ENCODE data around the gene FHIT. TPM values are rescaled to one million over a fixed set of nuclear protein-coding genes. Genes with fewer than 3 reads are reported as not detected.

Gene FHIT
- total RNA-seq, 1 experiment from 2014 or later, result 20.1 TPM

DNA sequence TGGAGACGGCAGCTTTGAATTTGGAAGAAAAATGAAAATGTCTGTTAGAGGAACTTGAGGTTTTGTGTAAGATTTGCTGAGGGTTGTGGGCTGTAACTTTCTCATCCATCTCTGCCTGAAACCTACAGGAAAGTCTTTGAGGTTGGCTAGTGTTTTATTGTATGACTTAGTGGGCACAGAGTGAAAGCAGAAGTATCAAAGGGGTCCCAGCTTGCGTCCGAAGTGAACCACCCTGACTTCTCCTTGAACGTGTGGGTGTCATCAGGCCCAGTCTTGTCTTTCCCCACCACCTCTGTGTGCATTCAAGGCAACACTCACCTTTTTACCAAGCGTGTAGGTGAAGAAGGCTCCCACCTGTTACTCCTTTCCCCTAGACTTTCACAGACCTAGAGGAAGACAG lies 1519.3 kb downstream of the FHIT start:
- BruUV-seq (replicated peaks), result no TSS peak

DNA sequence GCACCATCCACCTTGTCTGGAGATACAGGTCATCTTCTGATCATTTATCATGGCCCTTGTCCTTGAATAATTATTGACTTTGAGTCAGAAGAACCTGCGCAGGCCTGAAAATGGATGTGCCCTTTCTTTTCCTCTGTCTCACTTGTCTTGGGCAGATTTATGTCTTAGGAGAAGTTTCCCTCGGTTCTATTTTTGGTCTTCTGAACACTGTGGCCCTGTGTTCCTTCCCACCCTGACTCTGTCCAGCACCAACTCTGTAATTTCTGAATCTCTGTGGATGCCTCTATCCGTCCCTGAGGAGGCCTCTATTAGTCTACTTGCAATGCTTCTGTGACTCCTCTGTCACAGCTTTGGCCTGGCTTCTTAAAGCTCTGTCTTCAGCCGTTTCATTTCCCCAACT lies 1520.7 kb downstream of the FHIT start:
- ChIA-PET CTCF (no interaction called here), POLR2A (no interaction called here)
- Mint-ChIP-seq H3K27ac (ENCODE audit: low read depth, unreplicated experiment) (no peak overlapping the region), H3K4me1 (ENCODE audit: insufficient read depth, unreplicated experiment) (peaks cover 5% of the 10 kb centered on the region), H3K36me3 (ENCODE audit: insufficient read depth, unreplicated experiment) (no peaks in the 10 kb centered on the region), H3K4me3 (ENCODE audit: unreplicated experiment) (no peak overlapping the region), H3K9me3 (ENCODE audit: unreplicated experiment) (no peaks in the 10 kb centered on the region), H3K27me3 (ENCODE audit: insufficient read depth, unreplicated experiment) (no peaks in the 10 kb centered on the region)
- intact Hi-C loops (cut with micrococcal nuclease), result no loop called here
- BruUV-seq (replicated peaks), result no TSS peak
- TF ChIP-seq, protein P1, sequence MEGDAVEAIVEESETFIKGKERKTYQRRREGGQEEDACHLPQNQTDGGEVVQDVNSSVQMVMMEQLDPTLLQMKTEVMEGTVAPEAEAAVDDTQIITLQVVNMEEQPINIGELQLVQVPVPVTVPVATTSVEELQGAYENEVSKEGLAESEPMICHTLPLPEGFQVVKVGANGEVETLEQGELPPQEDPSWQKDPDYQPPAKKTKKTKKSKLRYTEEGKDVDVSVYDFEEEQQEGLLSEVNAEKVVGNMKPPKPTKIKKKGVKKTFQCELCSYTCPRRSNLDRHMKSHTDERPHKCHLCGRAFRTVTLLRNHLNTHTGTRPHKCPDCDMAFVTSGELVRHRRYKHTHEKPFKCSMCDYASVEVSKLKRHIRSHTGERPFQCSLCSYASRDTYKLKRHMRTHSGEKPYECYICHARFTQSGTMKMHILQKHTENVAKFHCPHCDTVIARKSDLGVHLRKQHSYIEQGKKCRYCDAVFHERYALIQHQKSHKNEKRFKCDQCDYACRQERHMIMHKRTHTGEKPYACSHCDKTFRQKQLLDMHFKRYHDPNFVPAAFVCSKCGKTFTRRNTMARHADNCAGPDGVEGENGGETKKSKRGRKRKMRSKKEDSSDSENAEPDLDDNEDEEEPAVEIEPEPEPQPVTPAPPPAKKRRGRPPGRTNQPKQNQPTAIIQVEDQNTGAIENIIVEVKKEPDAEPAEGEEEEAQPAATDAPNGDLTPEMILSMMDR (IDR thresholded peaks at IDR 0.05; ENCODE audit: unreplicated experiment), result no peak
- no peak for DNase-seq (ENCODE audit: unreplicated experiment)

More for the DNA sequence above, 1519.3 kb downstream of the FHIT start:
- CTCF ChIA-PET, result interaction anchor here (0.6 kb wide), 1 partner anchor 343 kb away, joined by 3 read pairs; no protein-coding TSS in a partner anchor
- TF ChIP-seq, protein P1 (IDR thresholded peaks at IDR 0.05; ENCODE audit: unreplicated experiment), result no peak
- intact Hi-C loops (cut with micrococcal nuclease), result no loop called here
- no peaks in the 10 kb centered on the region for H3K27me3 Mint-ChIP-seq (ENCODE audit: insufficient read depth, unreplicated experiment)
- no peak overlapping the region for H3K4me3 Mint-ChIP-seq (ENCODE audit: unreplicated experiment)
- DNase-seq (ENCODE audit: unreplicated experiment), result no peak
- H3K27ac Mint-ChIP-seq (ENCODE audit: low read depth, unreplicated experiment), result no peak overlapping the region
- H3K9me3 Mint-ChIP-seq (ENCODE audit: unreplicated experiment), result no peaks in the 10 kb centered on the region
- POLR2A ChIA-PET, result no interaction called here
- no peaks in the 10 kb centered on the region for H3K4me1 Mint-ChIP-seq (ENCODE audit: insufficient read depth, unreplicated experiment)
- no peaks in the 10 kb centered on the region for H3K36me3 Mint-ChIP-seq (ENCODE audit: insufficient read depth, unreplicated experiment)

DNA sequence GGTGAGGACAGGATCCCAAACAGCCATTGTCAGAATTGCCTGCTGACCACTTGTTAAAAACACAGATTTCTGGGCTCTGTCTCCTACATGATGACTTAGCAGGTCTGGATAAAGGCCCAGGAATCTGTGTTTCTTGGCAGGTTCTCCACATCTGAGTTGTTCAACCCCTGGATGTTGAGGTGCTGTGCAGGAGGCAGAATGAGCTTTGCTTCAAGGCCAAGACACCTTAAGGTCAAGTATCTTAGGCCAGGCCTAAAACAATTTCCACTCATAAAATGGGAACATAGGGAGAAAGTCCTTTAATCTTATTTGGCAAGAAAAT lies 1522.7 kb downstream of the FHIT start:
- no TSS peak for BruUV-seq (replicated peaks)
- intact Hi-C loops (cut with micrococcal nuclease), result no loop called here
- DNase-seq (ENCODE audit: unreplicated experiment), result no peak
- TF ChIP-seq, protein P1 (IDR thresholded peaks at IDR 0.05; ENCODE audit: unreplicated experiment), result no peak
- H3K9me3 Mint-ChIP-seq (ENCODE audit: unreplicated experiment), result no peaks in the 10 kb centered on the region
- peaks cover 5% of the 10 kb centered on the region for H3K4me1 Mint-ChIP-seq (ENCODE audit: insufficient read depth, unreplicated experiment)
- no peak overlapping the region for H3K27ac Mint-ChIP-seq (ENCODE audit: low read depth, unreplicated experiment)
- H3K27me3 Mint-ChIP-seq (ENCODE audit: insufficient read depth, unreplicated experiment), result no peaks in the 10 kb centered on the region
- no peak overlapping the region for H3K4me3 Mint-ChIP-seq (ENCODE audit: unreplicated experiment)
- H3K36me3 Mint-ChIP-seq (ENCODE audit: insufficient read depth, unreplicated experiment), result no peaks in the 10 kb centered on the region
- ChIA-PET CTCF (interaction anchor here (0.6 to 1.1 kb wide), 3 partner anchors 9 to 495 kb away, joined by 3 to 4 read pairs (median 3); no protein-coding TSS in a partner anchor), POLR2A (no interaction called here)

DNA sequence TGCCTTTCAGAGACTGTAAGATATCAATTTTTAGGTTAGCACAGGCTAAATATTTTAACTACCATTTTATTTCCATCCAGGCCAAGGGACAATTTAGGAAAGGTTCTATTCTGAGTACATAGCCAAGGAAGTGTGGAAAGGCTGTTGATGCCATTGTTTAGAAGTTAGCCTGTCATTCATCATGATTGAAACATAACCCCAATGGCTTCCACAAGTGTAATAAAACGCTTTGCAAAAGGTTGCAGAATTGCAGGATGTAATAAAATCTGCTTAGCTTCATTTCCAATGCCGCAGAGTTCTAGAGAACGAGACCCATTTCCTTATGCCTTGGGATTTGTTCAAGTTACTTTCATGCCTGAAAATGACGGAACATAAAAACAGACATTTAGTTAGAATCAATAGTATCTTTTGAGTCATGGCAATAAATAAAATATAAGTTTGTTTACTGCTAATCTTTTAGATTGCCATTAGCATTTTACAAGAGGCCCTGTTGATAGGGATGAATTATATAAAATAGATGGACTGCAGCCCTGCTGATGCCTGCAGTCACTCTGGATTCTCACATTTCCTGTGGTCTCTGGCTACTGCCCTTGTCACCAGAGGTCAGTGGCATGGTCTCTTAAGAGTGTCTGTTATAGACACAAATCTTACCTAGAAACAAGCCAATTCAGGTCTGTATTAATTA lies 1523.2 kb downstream of the FHIT start:
- no peak overlapping the region for H3K4me3 Mint-ChIP-seq (ENCODE audit: unreplicated experiment)
- TF ChIP-seq, protein P1 (IDR thresholded peaks at IDR 0.05; ENCODE audit: unreplicated experiment), result no peak
- no peak for DNase-seq (ENCODE audit: unreplicated experiment)
- H3K9me3 Mint-ChIP-seq (ENCODE audit: unreplicated experiment), result no peaks in the 10 kb centered on the region
- H3K36me3 Mint-ChIP-seq (ENCODE audit: insufficient read depth, unreplicated experiment), result no peaks in the 10 kb centered on the region
- no peaks in the 10 kb centered on the region for H3K27me3 Mint-ChIP-seq (ENCODE audit: insufficient read depth, unreplicated experiment)
- POLR2A ChIA-PET, result no interaction called here
- peaks cover 5% of the 10 kb centered on the region for H3K4me1 Mint-ChIP-seq (ENCODE audit: insufficient read depth, unreplicated experiment)
- no TSS peak for BruUV-seq (replicated peaks)
- H3K27ac Mint-ChIP-seq (ENCODE audit: low read depth, unreplicated experiment), result no peak overlapping the region
- CTCF ChIA-PET, result interaction anchor here (0.8 to 1.1 kb wide), 2 partner anchors 77 to 494 kb away, joined by 3 read pairs; no protein-coding TSS in a partner anchor
- intact Hi-C loops (cut with micrococcal nuclease), result no loop called here

All from MCF 10A (cell line).